HCT116 (cell line): ENCODE results near the gene GALNT18. TPM values are rescaled to one million over a fixed set of nuclear protein-coding genes. Genes with fewer than 3 reads are reported as not detected.

Experiments used
- ATAC-seq: fragments of 200-7000 bp; cut with Tn5 transposase; 2 replicates; pipeline ENCODE4 v1.9.1; 2020; ENCODE audit warnings: mild to moderate bottlenecking, moderate library complexity
- BruUV-seq: library from RNA; stranded (reverse); fragments of 400-500 nt; replicated peaks from 2 replicates; lab custom pipeline; 2021; lab: Mats Ljungman, UMichigan
- CTCF ChIA-PET: fragments of 300-600 bp; sonication (Branson Sonifier 250); formaldehyde crosslinking; loops from one replicate; lab custom pipeline; 2021; ENCODE audit warnings: antibody characterized with exemption; lab: Charles Lee
- POLR2A ChIA-PET: fragments of 300-600, 350-600 bp; sonication (Branson Sonifier 250); formaldehyde crosslinking; loops from one replicate; lab custom pipeline; 2021; ENCODE audit warnings: antibody characterized with exemption; lab: Charles Lee
- RAD21 ChIA-PET, 2 experiments: fragments of 300-600 bp; sonication (Branson Sonifier 250); formaldehyde crosslinking; loops; one replicate each; lab custom pipeline; 2023; ENCODE audit warnings: low total read pairs in 2 of 2; ENCODE audit not compliant: uncharacterized antibody in 2 of 2, unreplicated experiment in 2 of 2, low non-redundant PET in 1 of 2; lab: Charles Lee
- DNase-seq: peaks from one replicate; pipeline ENCODE4 v3.0.0-alpha.2; 2010; ENCODE audit warnings: low read depth, low spot score
- H2AFZ ChIP-seq: fragments of 200-600 bp; shearing (Covaris generic), sonication (generic); 2 replicates; pipeline ENCODE4 v1.6.1; 2017; ENCODE audit warnings: low read depth, mixed run types, mixed read lengths, antibody characterized with exemption, low read length; ENCODE audit not compliant: poor library complexity, severe bottlenecking
- H3K27ac ChIP-seq: 2 replicates; pipeline ENCODE4 v1.5.1; 2012; ENCODE audit warnings: low read depth, low read length
- H3K27me3 ChIP-seq: fragments of 200-600 bp; sonication (generic); 2 replicates; pipeline ENCODE4 v1.6.1; 2016; ENCODE audit warnings: mixed run types, low read length, mixed read lengths; ENCODE audit not compliant: insufficient read depth
- H3K36me3 ChIP-seq, 2 experiments: fragments of 200-500 bp in 1 of 2; fragments of 200-600 bp in 1 of 2; sonication (Bioruptor generic) in 1 of 2; sonication (generic) in 1 of 2; 2 replicates each; pipeline versions ENCODE4 v1.5.1 to v1.6.1; 2014 to 2016; ENCODE audit warnings: low read length in 2 of 2, inconsistent platforms in 1 of 2, mixed read lengths in 1 of 2, mixed run types in 1 of 2; ENCODE audit not compliant: insufficient read depth in 2 of 2, control insufficient read depth in 1 of 2
- H3K4me1 ChIP-seq, 2 experiments: fragments of 200-600 bp in 1 of 2; sonication (generic) in 1 of 2; 2 replicates each; pipeline versions ENCODE4 v1.5.1 to v1.6.1; 2012 to 2017; ENCODE audit warnings: low read length in 2 of 2, inconsistent platforms in 1 of 2, mild to moderate bottlenecking in 1 of 2, mixed read lengths in 1 of 2, mixed run types in 1 of 2, moderate library complexity in 1 of 2; ENCODE audit not compliant: insufficient read depth in 2 of 2, control insufficient read depth in 1 of 2
- H3K4me2 ChIP-seq: fragments of 200-600 bp; sonication (generic); 2 replicates; pipeline ENCODE4 v1.6.1; 2017; ENCODE audit warnings: mixed run types, low read length, mixed read lengths
- H3K4me3 ChIP-seq, 2 experiments: fragments of 200-600 bp in 1 of 2; sonication (generic) in 1 of 2; replicated peaks in 1 of 2; 2 replicates each; pipeline ENCODE4 v1.5.1; 2011 to 2016; ENCODE audit warnings: low read length in 2 of 2, control low read depth in 1 of 2, low read depth in 1 of 2, mild to moderate bottlenecking in 1 of 2, mixed read lengths in 1 of 2, mixed run types in 1 of 2
- H3K79me2 ChIP-seq: fragments of 200-600 bp; sonication (generic); 2 replicates; pipeline ENCODE4 v1.6.1; 2017; ENCODE audit warnings: mild to moderate bottlenecking, mixed run types, low read length, moderate library complexity, mixed read lengths; ENCODE audit not compliant: insufficient read depth
- H3K9ac ChIP-seq: fragments of 200-600 bp; sonication (generic); 2 replicates; pipeline ENCODE4 v1.6.1; 2016; ENCODE audit warnings: low read length, mixed read lengths
- H3K9me2 ChIP-seq: fragments of 200-600 bp; sonication (generic), shearing (Covaris generic); 2 replicates; pipeline ENCODE4 v1.6.1; 2017; ENCODE audit warnings: mixed run types, mild to moderate bottlenecking, moderate library complexity; ENCODE audit not compliant: insufficient read depth
- H3K9me3 ChIP-seq, 2 experiments: fragments of 200-500 bp in 1 of 2; fragments of 200-600 bp in 1 of 2; sonication (Bioruptor generic) in 1 of 2; sonication (generic) in 1 of 2; 2 replicates each; pipeline ENCODE4 v1.6.1; 2014 to 2017; ENCODE audit warnings: low read length in 2 of 2, mixed read lengths in 2 of 2, inconsistent platforms in 1 of 2, low read depth in 1 of 2, mild to moderate bottlenecking in 1 of 2, mixed run types in 1 of 2, moderate library complexity in 1 of 2; ENCODE audit not compliant: control insufficient read depth in 1 of 2, insufficient read depth in 1 of 2
- H4K20me1 ChIP-seq: fragments of 200-600 bp; sonication (generic), shearing (Covaris generic); 2 replicates; pipeline ENCODE4 v1.6.1; 2017; ENCODE audit warnings: mixed run types, mild to moderate bottlenecking, moderate library complexity; ENCODE audit not compliant: insufficient read depth
- CTCF ChIP-seq, 3 experiments: fragments of 200-600 bp in 1 of 3; sonication (generic) in 1 of 3; IDR thresholded peaks in 2 of 3; conservative IDR thresholded peaks in 1 of 3; 2 replicates each; pipeline ENCODE4 v1.5.1; 2012 to 2017; ENCODE audit warnings: low read depth in 2 of 3, low read length in 2 of 3, antibody characterized with exemption in 1 of 3, borderline replicate concordance in 1 of 3, control low read depth in 1 of 3, mild to moderate bottlenecking in 1 of 3, mixed read lengths in 1 of 3, mixed run types in 1 of 3, moderate library complexity in 1 of 3; ENCODE audit not compliant: insufficient read depth in 1 of 3
- EGR1 ChIP-seq: IDR thresholded peaks from 2 replicates; pipeline ENCODE4 v1.6.1; 2012; ENCODE audit warnings: low read depth
- FOSL1 ChIP-seq: IDR thresholded peaks from 2 replicates; pipeline ENCODE4 v1.6.1; 2012; ENCODE audit warnings: low read depth
- POLR2A ChIP-seq: IDR thresholded peaks from 2 replicates; pipeline ENCODE4 v1.7.0; 2011; ENCODE audit warnings: borderline replicate concordance; ENCODE audit not compliant: insufficient read depth, insufficient read length; ENCODE audit errors: extremely low read depth
- RAD21 ChIP-seq: IDR thresholded peaks from 2 replicates; pipeline ENCODE4 v1.6.1; 2012; ENCODE audit warnings: low read depth, mild to moderate bottlenecking
- REST ChIP-seq: IDR thresholded peaks from 2 replicates; pipeline ENCODE4 v1.6.1; 2012; ENCODE audit warnings: low read depth
- intact Hi-C: fragments of 100-400 bp; cut with micrococcal nuclease; formaldehyde crosslinking; loops from 2 replicates; pipeline ENCODE4 v1.10.0; 2022
- total RNA-seq: library from RNA; stranded (reverse); gene quantifications from one replicate; pipeline ENCODE4 v1.2.1, GENCODE V29; 2021; ENCODE audit not compliant: unreplicated experiment
- TF ChIP-seq, protein P1 (sequence below): IDR thresholded peaks from 2 replicates; pipeline ENCODE4 v1.6.1; 2012

GALNT18 gene
- total RNA-seq, 1 experiment from 2014 or later: 19.9 TPM

DNA sequence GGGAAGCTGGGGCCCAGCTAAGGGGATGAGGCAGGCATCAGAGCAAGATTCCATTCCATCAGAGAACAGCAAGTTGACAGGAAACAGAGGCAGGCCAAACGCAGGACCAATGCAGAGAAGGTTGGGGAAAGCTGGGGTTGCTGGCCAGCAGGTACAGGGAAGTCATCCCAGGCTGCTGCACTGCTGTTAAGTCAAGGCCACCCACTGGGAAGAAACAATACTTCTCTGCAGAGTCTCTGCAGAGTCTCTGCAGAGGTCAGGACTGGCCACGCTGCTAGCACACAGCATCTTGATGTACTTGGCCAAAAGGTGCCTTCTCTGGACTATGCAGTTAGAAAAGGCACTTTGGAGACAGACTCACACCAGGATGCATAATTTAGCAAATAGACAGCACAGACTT is 200.3 kb downstream of the GALNT18 start:
- Histone ChIP-seq H4K20me1 (no peaks in the 10 kb centered on the region), H3K4me3 (no peak overlapping the region), H3K9me3 (no peaks in the 10 kb centered on the region), H3K9ac (no peak overlapping the region), H3K27ac (no peak overlapping the region), H3K4me1 (peaks cover 0 to 15% of the 10 kb centered on the region in 2 experiments; a peak in 2 of 4 replicates), H3K4me2 (no peak overlapping the region), H3K9me2 (no peaks in the 10 kb centered on the region), H3K79me2 (no peaks in the 10 kb centered on the region), H3K27me3 (no peaks in the 10 kb centered on the region), H3K36me3 (no peaks in the 10 kb centered on the region), H2AFZ (no peak overlapping the region)
- ChIA-PET CTCF (no interaction called here), RAD21 (no interaction called here), POLR2A (no interaction called here)
- BruUV-seq: no TSS peak
- intact Hi-C loops: no loop called here
- no peak for DNase-seq
- no peak for ATAC-seq
- TF ChIP-seq RAD21 (no peak), REST (no peak), EGR1 (no peak), CTCF (IDR thresholded peaks at IDR 0.05 in 2 of 3, conservative IDR thresholded peaks at IDR 0.05 in 1 of 3; ENCODE audit: borderline replicate concordance in 1 of 3, insufficient read depth in 1 of 3, low read depth in 2 of 3, low read length in 2 of 3) (no peak), POLR2A (no peak), FOSL1 (no peak)
- TF ChIP-seq, protein P1, sequence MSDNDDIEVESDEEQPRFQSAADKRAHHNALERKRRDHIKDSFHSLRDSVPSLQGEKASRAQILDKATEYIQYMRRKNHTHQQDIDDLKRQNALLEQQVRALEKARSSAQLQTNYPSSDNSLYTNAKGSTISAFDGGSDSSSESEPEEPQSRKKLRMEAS: no peak
